HL-60 (cell line): ENCODE results near the gene CHRNG.

Experiments used
- CTCF ChIP-seq: IDR thresholded peaks from one replicate; pipeline ENCODE4 v1.5.1; 2011; ENCODE audit warnings: low read length, control low read depth, inconsistent platforms; ENCODE audit not compliant: insufficient read depth
- GABPA ChIP-seq: IDR thresholded peaks from 2 replicates; pipeline ENCODE4 v1.6.1; 2012; ENCODE audit warnings: low read depth
- POLR2AphosphoS5 ChIP-seq: IDR thresholded peaks from 2 replicates; pipeline ENCODE4 v1.6.1; 2012; ENCODE audit warnings: low read depth
- SPI1 ChIP-seq: IDR thresholded peaks from 2 replicates; pipeline ENCODE4 v1.6.1; 2012; ENCODE audit warnings: low read depth, mild to moderate bottlenecking, borderline replicate concordance
- TF ChIP-seq, protein P1 (sequence below): IDR thresholded peaks from 2 replicates; pipeline ENCODE4 v1.6.1; 2012; ENCODE audit warnings: low read depth; ENCODE audit not compliant: insufficient replicate concordance

DNA sequence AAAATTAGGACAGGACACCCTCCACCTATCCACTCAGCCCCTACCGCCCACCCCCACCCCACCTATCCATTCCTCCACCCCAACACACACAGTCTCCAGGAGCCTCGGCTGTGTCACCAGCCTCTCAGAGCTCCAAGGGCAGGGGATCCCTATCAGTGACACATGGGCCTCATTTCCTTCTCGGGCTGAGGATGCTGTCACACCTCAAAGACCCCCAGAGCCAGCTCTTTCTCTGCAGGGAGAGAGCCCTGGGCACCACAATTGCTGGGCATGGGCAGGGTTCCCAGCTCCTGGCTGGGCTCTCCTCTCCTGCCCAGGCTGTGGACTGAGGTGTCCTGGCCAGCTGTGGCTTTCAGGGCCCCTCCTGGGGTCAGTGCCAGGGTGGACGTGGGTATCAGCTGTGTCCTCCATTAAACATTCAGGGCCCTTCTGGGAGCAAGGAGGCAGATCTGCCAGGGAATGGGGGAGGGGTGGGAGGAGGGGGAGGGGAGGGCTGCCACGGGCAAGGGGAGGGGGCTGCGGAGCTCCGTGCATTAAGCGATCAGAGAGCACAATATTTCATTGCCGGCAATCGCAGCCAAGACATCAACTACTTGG is 37.6 kb upstream of the CHRNG start:
- TF ChIP-seq CTCF (no peak), POLR2AphosphoS5 (no peak), GABPA (no peak), SPI1 (no peak)
- TF ChIP-seq, protein P1, sequence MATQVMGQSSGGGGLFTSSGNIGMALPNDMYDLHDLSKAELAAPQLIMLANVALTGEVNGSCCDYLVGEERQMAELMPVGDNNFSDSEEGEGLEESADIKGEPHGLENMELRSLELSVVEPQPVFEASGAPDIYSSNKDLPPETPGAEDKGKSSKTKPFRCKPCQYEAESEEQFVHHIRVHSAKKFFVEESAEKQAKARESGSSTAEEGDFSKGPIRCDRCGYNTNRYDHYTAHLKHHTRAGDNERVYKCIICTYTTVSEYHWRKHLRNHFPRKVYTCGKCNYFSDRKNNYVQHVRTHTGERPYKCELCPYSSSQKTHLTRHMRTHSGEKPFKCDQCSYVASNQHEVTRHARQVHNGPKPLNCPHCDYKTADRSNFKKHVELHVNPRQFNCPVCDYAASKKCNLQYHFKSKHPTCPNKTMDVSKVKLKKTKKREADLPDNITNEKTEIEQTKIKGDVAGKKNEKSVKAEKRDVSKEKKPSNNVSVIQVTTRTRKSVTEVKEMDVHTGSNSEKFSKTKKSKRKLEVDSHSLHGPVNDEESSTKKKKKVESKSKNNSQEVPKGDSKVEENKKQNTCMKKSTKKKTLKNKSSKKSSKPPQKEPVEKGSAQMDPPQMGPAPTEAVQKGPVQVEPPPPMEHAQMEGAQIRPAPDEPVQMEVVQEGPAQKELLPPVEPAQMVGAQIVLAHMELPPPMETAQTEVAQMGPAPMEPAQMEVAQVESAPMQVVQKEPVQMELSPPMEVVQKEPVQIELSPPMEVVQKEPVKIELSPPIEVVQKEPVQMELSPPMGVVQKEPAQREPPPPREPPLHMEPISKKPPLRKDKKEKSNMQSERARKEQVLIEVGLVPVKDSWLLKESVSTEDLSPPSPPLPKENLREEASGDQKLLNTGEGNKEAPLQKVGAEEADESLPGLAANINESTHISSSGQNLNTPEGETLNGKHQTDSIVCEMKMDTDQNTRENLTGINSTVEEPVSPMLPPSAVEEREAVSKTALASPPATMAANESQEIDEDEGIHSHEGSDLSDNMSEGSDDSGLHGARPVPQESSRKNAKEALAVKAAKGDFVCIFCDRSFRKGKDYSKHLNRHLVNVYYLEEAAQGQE, result no peak
